ENCODE measurements around the gene CACNA1A. TPM values are rescaled to one million over a fixed set of nuclear protein-coding genes. Genes with fewer than 3 reads are reported as not detected.

CACNA1A gene
- 0.10 TPM in 2 replicates for polyA plus RNA-seq (2013)

DNA sequence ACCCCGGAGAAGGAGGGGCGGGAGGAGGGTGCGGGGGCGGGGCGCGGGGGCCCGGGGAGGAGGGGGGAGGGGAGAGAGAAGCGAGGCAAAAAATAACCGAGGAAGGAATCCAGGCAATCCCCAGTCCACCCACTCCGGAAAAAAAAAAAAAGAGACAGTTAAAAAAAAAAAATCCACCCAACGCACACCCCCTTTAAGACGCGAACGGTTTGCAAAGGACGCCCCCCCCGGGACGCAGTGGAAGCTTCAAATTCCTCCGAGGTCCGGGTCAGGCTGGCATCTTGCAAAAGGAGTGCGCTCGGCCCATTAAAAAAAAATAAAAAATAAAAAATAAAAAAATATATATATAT, at the start of gene CACNA1A:
Gene CACNA1A (minus strand): TSS at position 9 of the 350 bp plus-strand sequence. CDS start 255 bp downstream, outside the sequence.
- WGBS (ENCODE audit: extremely low coverage, insufficient coverage, insufficient read length): no CpG with 5 or more reads among the region's 21 CpGs
- H2BK12ac ChIP-seq (ENCODE audit: low read length): no peak within 1 kb of the TSS
- H3K79me2 ChIP-seq (ENCODE audit: control insufficient read depth, insufficient read depth, low read length, poor library complexity): no peaks in the 10 kb centered on the region
- no peak within 1 kb of the TSS for H3K14ac ChIP-seq (ENCODE audit: low read length)
- H2AFZ ChIP-seq (ENCODE audit: insufficient read depth, low read length, poor library complexity): peak within 1 kb of the TSS; percentile 60
- no peak within 1 kb of the TSS for H4K91ac ChIP-seq (ENCODE audit: low read depth, low read length)
- H3K36me3 ChIP-seq (ENCODE audit: control insufficient read depth in 1 of 2, insufficient read depth in 2 of 2, low read length in 2 of 2): no peaks in the 10 kb centered on the region
- no peak within 1 kb of the TSS for H4K12ac ChIP-seq (ENCODE audit: low read depth, low read length)
- peaks cover 2% of the 10 kb centered on the region for H3K9me3 ChIP-seq (ENCODE audit: insufficient read depth, low read depth, low read length)
- peak within 1 kb of the TSS; percentile 9 for H3K4me3 ChIP-seq (ENCODE audit: low read depth, low read length)
- no peak within 1 kb of the TSS for H3K18ac ChIP-seq (ENCODE audit: low read length)
- H2BK5ac ChIP-seq (ENCODE audit: low read depth, low read length, poor library complexity): no peak within 1 kb of the TSS
- no peak within 1 kb of the TSS for H3K4ac ChIP-seq (ENCODE audit: low read depth, low read length)
- H3K4me1 ChIP-seq (ENCODE audit: control insufficient read depth in 1 of 2, insufficient read depth in 2 of 2, low read length in 2 of 2): peaks cover 3 to 4% of the 10 kb centered on the region in 2 experiments
- no peak within 1 kb of the TSS for H3K23ac ChIP-seq (ENCODE audit: low read length)
- peak within 1 kb of the TSS; percentile 62 for H3K4me2 ChIP-seq (ENCODE audit: low read length)
- DNase-seq: no peak
- H3K9ac ChIP-seq (ENCODE audit: low read length): no peak within 1 kb of the TSS
- H4K8ac ChIP-seq (ENCODE audit: low read depth, low read length): no peak within 1 kb of the TSS
- H3K79me1 ChIP-seq (ENCODE audit: low read length): no peaks in the 10 kb centered on the region
- H3K27me3 ChIP-seq (ENCODE audit: insufficient read depth, low read length): peaks cover 35% of the 10 kb centered on the region
- H3K27ac ChIP-seq (ENCODE audit: low read depth, low read length): no peak within 1 kb of the TSS
- H2BK120ac ChIP-seq (ENCODE audit: insufficient read depth, low read length, poor library complexity): no peak within 1 kb of the TSS
- no peak within 1 kb of the TSS for H2AK5ac ChIP-seq (ENCODE audit: low read length)

DNA sequence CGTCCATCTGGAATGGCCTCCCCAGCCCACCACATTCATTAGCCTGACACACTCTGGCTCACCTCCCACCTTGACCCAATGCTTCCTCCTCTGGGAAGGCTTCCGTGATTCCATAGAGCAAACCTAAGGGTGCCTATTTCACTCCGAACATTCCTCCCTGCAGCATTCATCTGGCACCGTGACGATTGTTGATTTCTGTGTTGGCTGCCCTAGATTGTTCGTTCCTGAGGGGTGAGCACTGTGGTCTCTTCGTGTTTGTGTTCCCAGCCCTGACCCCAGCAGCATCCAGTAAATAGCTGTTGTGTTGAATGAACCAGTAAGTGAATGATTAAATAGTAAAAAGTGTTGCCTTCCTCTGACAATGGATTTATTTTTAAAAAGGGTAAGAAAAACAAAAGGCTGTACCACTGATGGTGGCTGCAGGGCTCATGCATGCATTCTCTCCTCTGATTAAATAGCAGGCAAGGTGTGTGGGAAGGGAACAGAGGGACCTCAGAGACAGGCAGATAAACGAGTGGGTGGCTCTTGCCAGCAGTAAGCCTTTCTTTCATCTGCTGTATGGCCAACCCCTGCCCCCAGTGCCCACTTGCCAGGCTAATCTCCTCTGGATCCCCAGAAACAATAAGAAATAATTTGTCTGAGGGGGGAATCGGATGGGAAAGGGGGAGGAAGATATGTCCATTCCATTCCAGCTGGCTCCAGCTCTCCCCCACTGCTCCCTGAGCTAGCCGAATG, 48.4 kb upstream of the CACNA1A start:
- no CpG with 5 or more reads among the region's 10 CpGs for WGBS (ENCODE audit: extremely low coverage, insufficient coverage, insufficient read length)
- no peak overlapping the region for H3K18ac ChIP-seq (ENCODE audit: low read length)
- H3K9me3 ChIP-seq (ENCODE audit: insufficient read depth, low read depth, low read length): no peaks in the 10 kb centered on the region
- no peaks in the 10 kb centered on the region for H3K36me3 ChIP-seq (ENCODE audit: control insufficient read depth in 1 of 2, insufficient read depth in 2 of 2, low read length in 2 of 2)
- H2BK120ac ChIP-seq (ENCODE audit: insufficient read depth, low read length, poor library complexity): no peak overlapping the region
- H2AFZ ChIP-seq (ENCODE audit: insufficient read depth, low read length, poor library complexity): no peak overlapping the region
- DNase-seq: no peak
- no peak overlapping the region for H3K27ac ChIP-seq (ENCODE audit: low read depth, low read length)
- H2BK12ac ChIP-seq (ENCODE audit: low read length): no peak overlapping the region
- H4K91ac ChIP-seq (ENCODE audit: low read depth, low read length): no peak overlapping the region
- no peak overlapping the region for H3K4me3 ChIP-seq (ENCODE audit: low read depth, low read length)
- no peak overlapping the region for H2AK5ac ChIP-seq (ENCODE audit: low read length)
- no peak overlapping the region for H4K12ac ChIP-seq (ENCODE audit: low read depth, low read length)
- no peak overlapping the region for H3K4me2 ChIP-seq (ENCODE audit: low read length)
- H3K79me1 ChIP-seq (ENCODE audit: low read length): no peaks in the 10 kb centered on the region
- H3K4ac ChIP-seq (ENCODE audit: low read depth, low read length): no peak overlapping the region
- H3K27me3 ChIP-seq (ENCODE audit: insufficient read depth, low read length): no peaks in the 10 kb centered on the region
- H2BK5ac ChIP-seq (ENCODE audit: low read depth, low read length, poor library complexity): no peak overlapping the region
- no peak overlapping the region for H4K8ac ChIP-seq (ENCODE audit: low read depth, low read length)
- H3K4me1 ChIP-seq (ENCODE audit: control insufficient read depth in 1 of 2, insufficient read depth in 2 of 2, low read length in 2 of 2): no peaks in the 10 kb centered on the region
- no peak overlapping the region for H3K14ac ChIP-seq (ENCODE audit: low read length)
- peak overlapping the region; percentile 89 for H3K23ac ChIP-seq (ENCODE audit: low read length)
- no peak overlapping the region for H3K9ac ChIP-seq (ENCODE audit: low read length)
- no peaks in the 10 kb centered on the region for H3K79me2 ChIP-seq (ENCODE audit: control insufficient read depth, insufficient read depth, low read length, poor library complexity)

DNA sequence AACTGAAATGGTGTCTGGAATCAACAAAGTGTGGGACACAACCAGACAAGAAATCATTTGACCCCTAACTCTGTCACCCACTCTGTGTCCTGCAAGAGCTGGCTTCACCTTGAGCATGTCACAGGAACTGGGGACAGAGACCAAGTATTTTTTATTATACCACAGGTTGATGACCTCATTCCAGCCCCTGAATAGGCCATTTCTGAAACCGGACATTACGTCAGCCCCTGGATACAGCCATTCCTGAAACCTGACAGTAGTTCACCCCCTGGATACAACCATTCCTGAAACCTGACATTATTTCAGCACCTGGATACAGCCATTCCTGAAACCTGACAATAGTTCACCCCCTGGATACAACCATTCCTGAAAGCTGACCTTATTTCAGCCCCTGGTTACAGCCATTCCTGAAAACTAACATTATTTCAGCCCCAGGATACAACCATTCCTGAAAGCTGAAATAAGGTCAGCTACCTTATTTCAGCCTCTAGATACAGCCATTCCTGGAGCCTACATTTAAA, 47.7 kb upstream of the CACNA1A start:
- no CpG with 5 or more reads among the region's 2 CpGs for WGBS (ENCODE audit: extremely low coverage, insufficient coverage, insufficient read length)
- no peak overlapping the region for H3K4me2 ChIP-seq (ENCODE audit: low read length)
- no peak overlapping the region for H3K14ac ChIP-seq (ENCODE audit: low read length)

DNA sequence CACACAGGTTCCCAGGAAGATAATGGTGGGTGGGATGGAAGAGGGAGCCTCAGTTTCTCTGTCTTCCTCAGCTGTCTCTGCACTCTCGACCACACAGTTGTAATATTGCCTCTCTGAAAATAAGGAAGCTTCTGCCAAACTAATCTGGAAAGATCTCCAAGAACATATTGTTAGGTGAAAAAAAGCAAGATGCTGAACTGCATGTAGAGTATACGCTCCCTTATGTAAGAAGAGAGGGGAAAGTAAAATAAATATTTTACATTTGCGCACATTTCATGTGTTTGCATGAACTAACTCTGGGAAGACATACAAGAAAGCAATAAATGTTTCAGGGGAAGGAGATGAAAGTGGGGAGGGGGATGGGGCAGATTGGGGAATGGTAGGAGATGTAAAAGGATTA, 41.9 kb upstream of the CACNA1A start:
- Histone ChIP-seq H3K4me2 (ENCODE audit: low read length) (no peak overlapping the region), H4K91ac (ENCODE audit: low read depth, low read length) (no peak overlapping the region), H4K8ac (ENCODE audit: low read depth, low read length) (no peak overlapping the region), H3K4me3 (ENCODE audit: low read depth, low read length) (no peak overlapping the region), H2BK5ac (ENCODE audit: low read depth, low read length, poor library complexity) (no peak overlapping the region), H2BK12ac (ENCODE audit: low read length) (no peak overlapping the region), H3K79me2 (ENCODE audit: control insufficient read depth, insufficient read depth, low read length, poor library complexity) (no peaks in the 10 kb centered on the region), H2AFZ (ENCODE audit: insufficient read depth, low read length, poor library complexity) (no peak overlapping the region), H4K12ac (ENCODE audit: low read depth, low read length) (no peak overlapping the region), H3K79me1 (ENCODE audit: low read length) (no peaks in the 10 kb centered on the region), H3K9ac (ENCODE audit: low read length) (no peak overlapping the region), H3K27me3 (ENCODE audit: insufficient read depth, low read length) (no peaks in the 10 kb centered on the region), H3K27ac (ENCODE audit: low read depth, low read length) (no peak overlapping the region), H3K36me3 (ENCODE audit: control insufficient read depth in 1 of 2, insufficient read depth in 2 of 2, low read length in 2 of 2) (no peaks in the 10 kb centered on the region), H2AK5ac (ENCODE audit: low read length) (no peak overlapping the region), H2BK120ac (ENCODE audit: insufficient read depth, low read length, poor library complexity) (no peak overlapping the region), H3K4me1 (ENCODE audit: control insufficient read depth in 1 of 2, insufficient read depth in 2 of 2, low read length in 2 of 2) (no peaks in the 10 kb centered on the region), H3K23ac (ENCODE audit: low read length) (no peak overlapping the region), H3K14ac (ENCODE audit: low read length) (no peak overlapping the region), H3K4ac (ENCODE audit: low read depth, low read length) (no peak overlapping the region), H3K18ac (ENCODE audit: low read length) (no peak overlapping the region), H3K9me3 (ENCODE audit: insufficient read depth, low read depth, low read length) (no peaks in the 10 kb centered on the region)
- no peak for DNase-seq
- no CpG with 5 or more reads among the region's 3 CpGs for WGBS (ENCODE audit: extremely low coverage, insufficient coverage, insufficient read length)

More for the DNA sequence above, 47.7 kb upstream of the CACNA1A start:
- Histone ChIP-seq H2BK12ac (ENCODE audit: low read length) (no peak overlapping the region), H3K23ac (ENCODE audit: low read length) (no peak overlapping the region), H3K9ac (ENCODE audit: low read length) (no peak overlapping the region), H3K9me3 (ENCODE audit: insufficient read depth, low read depth, low read length) (no peaks in the 10 kb centered on the region), H3K18ac (ENCODE audit: low read length) (no peak overlapping the region), H2BK5ac (ENCODE audit: low read depth, low read length, poor library complexity) (no peak overlapping the region), H3K27me3 (ENCODE audit: insufficient read depth, low read length) (no peaks in the 10 kb centered on the region), H4K8ac (ENCODE audit: low read depth, low read length) (no peak overlapping the region), H2AFZ (ENCODE audit: insufficient read depth, low read length, poor library complexity) (no peak overlapping the region), H2BK120ac (ENCODE audit: insufficient read depth, low read length, poor library complexity) (no peak overlapping the region), H3K36me3 (ENCODE audit: control insufficient read depth in 1 of 2, insufficient read depth in 2 of 2, low read length in 2 of 2) (no peaks in the 10 kb centered on the region), H3K79me2 (ENCODE audit: control insufficient read depth, insufficient read depth, low read length, poor library complexity) (no peaks in the 10 kb centered on the region), H4K12ac (ENCODE audit: low read depth, low read length) (no peak overlapping the region), H3K27ac (ENCODE audit: low read depth, low read length) (no peak overlapping the region), H3K4me1 (ENCODE audit: control insufficient read depth in 1 of 2, insufficient read depth in 2 of 2, low read length in 2 of 2) (no peaks in the 10 kb centered on the region), H3K4me3 (ENCODE audit: low read depth, low read length) (no peak overlapping the region), H3K79me1 (ENCODE audit: low read length) (no peaks in the 10 kb centered on the region), H3K4ac (ENCODE audit: low read depth, low read length) (no peak overlapping the region), H4K91ac (ENCODE audit: low read depth, low read length) (no peak overlapping the region), H2AK5ac (ENCODE audit: low read length) (no peak overlapping the region)
- DNase-seq: no peak

Measured in trophoblast cell (in vitro differentiated cells and primary cell).